Stimulated activated naive B cell treated with anti-CD40 and anti-IgM and Interleukin-4, amounts not matched to agents 10 μg/mL and 1 μg/mL and 100 μg/mL, for 72 hours (primary cell): ENCODE results near the gene SDK1.
"Not testable (repeated sequence)": the region's sequence is repeated elsewhere in the genome, so short reads cannot be mapped to it uniquely, and the experiment has no call there.

Experiments
- ATAC-seq, 2 donors: fragments of 150-1000 bp; cut with Tn5 transposase; replicated peaks; 2 replicates each; pipeline ENCODE4 v1.10.0; 2021; ENCODE audit warnings: moderate library complexity in 1 of 2
- DNase-seq: peaks from one replicate; pipeline ENCODE4 v3.0.0; 2021
- H3K27ac Mint-ChIP-seq: one replicate; pipeline ENCODE4 v1.8.0; 2022; ENCODE audit warnings: mild to moderate bottlenecking, mixed read lengths
- H3K27me3 Mint-ChIP-seq, 2 donors: one replicate each; pipeline ENCODE4 v1.8.0; 2022; ENCODE audit warnings: mixed read lengths in 2 of 2
- H3K36me3 Mint-ChIP-seq, 2 donors: one replicate each; pipeline ENCODE4 v1.8.0; 2022; ENCODE audit warnings: mixed read lengths in 2 of 2, mild to moderate bottlenecking in 1 of 2
- H3K4me1 Mint-ChIP-seq, 2 donors: one replicate each; pipeline ENCODE4 v1.8.0; 2022; ENCODE audit warnings: mixed read lengths in 2 of 2, mild to moderate bottlenecking in 1 of 2
- H3K4me3 Mint-ChIP-seq, 2 donors: one replicate each; pipeline ENCODE4 v1.8.0; 2022; ENCODE audit warnings: mild to moderate bottlenecking in 2 of 2, mixed read lengths in 2 of 2, moderate library complexity in 1 of 2
- H3K9me3 Mint-ChIP-seq, 2 donors: one replicate each; pipeline ENCODE4 v1.8.0; 2022; ENCODE audit warnings: mixed read lengths in 2 of 2, mild to moderate bottlenecking in 1 of 2

SDK1 gene

GRCh38 chr7:4281231-4281993, 980.4 kb downstream of the SDK1 start:
- Mint-ChIP-seq H3K4me3 (no peak overlapping the region), H3K9me3 (peaks cover 0 to 4% of the 10 kb centered on the region in 2 donors), H3K36me3 (no peaks in the 10 kb centered on the region), H3K4me1 (no peaks in the 10 kb centered on the region), H3K27me3 (no peaks in the 10 kb centered on the region), H3K27ac (no peak overlapping the region)
- ATAC-seq: no peak
- no peak for DNase-seq

GRCh38 chr7:4282434-4283223, 981.6 kb downstream of the SDK1 start:
- no peaks in the 10 kb centered on the region for H3K4me1 Mint-ChIP-seq
- no peaks in the 10 kb centered on the region for H3K27me3 Mint-ChIP-seq
- peaks cover 0 to 4% of the 10 kb centered on the region in 2 donors for H3K9me3 Mint-ChIP-seq
- DNase-seq (no peak), ATAC-seq (no peak)
- H3K36me3 Mint-ChIP-seq: no peaks in the 10 kb centered on the region
- H3K27ac Mint-ChIP-seq: no peak overlapping the region
- no peak overlapping the region for H3K4me3 Mint-ChIP-seq

- Mint-ChIP-seq H3K9me3 (peaks cover 4 to 13% of the 10 kb centered on the region in 2 donors), H3K4me3 (no peak overlapping the region), H3K27ac (no peak overlapping the region), H3K4me1 (no peaks in the 10 kb centered on the region), H3K27me3 (peaks cover 0 to 5% of the 10 kb centered on the region in 2 donors), H3K36me3 (no peaks in the 10 kb centered on the region)
- DNase-seq: no peak
- ATAC-seq: no peak
Measured at GRCh38 chr7:4286351-4286750, 985.3 kb downstream of the SDK1 start.

- H3K27ac Mint-ChIP-seq: no peak overlapping the region
- H3K27me3 Mint-ChIP-seq: peaks cover 0 to 5% of the 10 kb centered on the region in 2 donors
- no peak for DNase-seq
Measured at GRCh38 chr7:4288791-4289394, 987.8 kb downstream of the SDK1 start.

GRCh38 chr7:4297165-4297917, 996.3 kb downstream of the SDK1 start:
- ATAC-seq (no peak), DNase-seq (no peak)
- Mint-ChIP-seq H3K27me3 (no peaks in the 10 kb centered on the region), H3K9me3 (peaks cover 18 to 22% of the 10 kb centered on the region in 2 donors), H3K4me3 (no peak overlapping the region), H3K4me1 (no peaks in the 10 kb centered on the region), H3K36me3 (no peaks in the 10 kb centered on the region), H3K27ac (no peak overlapping the region)

More at GRCh38 chr7:4288791-4289394, 987.8 kb downstream of the SDK1 start:
- Mint-ChIP-seq H3K36me3 (no peaks in the 10 kb centered on the region), H3K4me3 (no peak overlapping the region), H3K9me3 (peaks cover 7 to 18% of the 10 kb centered on the region in 2 donors), H3K4me1 (no peaks in the 10 kb centered on the region)
- ATAC-seq: no peak

GRCh38 chr7:4297918-4298219, 996.8 kb downstream of the SDK1 start:
- H3K4me1 Mint-ChIP-seq: no peaks in the 10 kb centered on the region
- no peaks in the 10 kb centered on the region for H3K36me3 Mint-ChIP-seq
- DNase-seq: no peak
- H3K27me3 Mint-ChIP-seq: no peaks in the 10 kb centered on the region
- ATAC-seq: no peak
- peaks cover 18 to 22% of the 10 kb centered on the region in 2 donors for H3K9me3 Mint-ChIP-seq
- H3K4me3 Mint-ChIP-seq: no peak overlapping the region
- H3K27ac Mint-ChIP-seq: no peak overlapping the region

GRCh38 chr7:4299431-4299830, 998.4 kb downstream of the SDK1 start:
- no peaks in the 10 kb centered on the region for H3K27me3 Mint-ChIP-seq
- no peaks in the 10 kb centered on the region for H3K4me1 Mint-ChIP-seq
- H3K36me3 Mint-ChIP-seq: no peaks in the 10 kb centered on the region
- H3K4me3 Mint-ChIP-seq: no peak overlapping the region
- DNase-seq (no peak), ATAC-seq (no peak)
- H3K27ac Mint-ChIP-seq: no peak overlapping the region
- H3K9me3 Mint-ChIP-seq: peaks cover 13 to 14% of the 10 kb centered on the region in 2 donors

- no peak for ATAC-seq
- Mint-ChIP-seq H3K4me1 (no peaks in the 10 kb centered on the region), H3K36me3 (no peaks in the 10 kb centered on the region), H3K27me3 (no peaks in the 10 kb centered on the region), H3K27ac (no peak overlapping the region), H3K9me3 (peaks cover 9% of the 10 kb centered on the region in 2 donors), H3K4me3 (no peak overlapping the region)
- DNase-seq: no peak
Measured at GRCh38 chr7:4302203-4302905, 1001.3 kb downstream of the SDK1 start.

- Mint-ChIP-seq H3K27ac (no peak overlapping the region), H3K36me3 (no peaks in the 10 kb centered on the region), H3K27me3 (peaks cover 7% of the 10 kb centered on the region in 2 donors), H3K4me3 (no peak overlapping the region), H3K4me1 (no peaks in the 10 kb centered on the region), H3K9me3 (peaks cover 6 to 15% of the 10 kb centered on the region in 2 donors)
- no peak for ATAC-seq
- no peak for DNase-seq
Measured at GRCh38 chr7:4307316-4308204, 1006.5 kb downstream of the SDK1 start.

GRCh38 chr7:4308205-4308590, 1007.1 kb downstream of the SDK1 start:
- Mint-ChIP-seq H3K4me3 (no peak overlapping the region), H3K9me3 (peaks cover 6 to 15% of the 10 kb centered on the region in 2 donors), H3K4me1 (no peaks in the 10 kb centered on the region), H3K27me3 (peaks cover 7% of the 10 kb centered on the region in 2 donors), H3K36me3 (no peaks in the 10 kb centered on the region), H3K27ac (no peak overlapping the region)
- ATAC-seq (no peak), DNase-seq (no peak)

GRCh38 chr7:4313911-4314310, 1012.9 kb downstream of the SDK1 start:
- not testable (repeated sequence) for H3K4me3 Mint-ChIP-seq, H3K36me3 Mint-ChIP-seq, ATAC-seq, H3K27me3 Mint-ChIP-seq, DNase-seq, H3K9me3 Mint-ChIP-seq, H3K4me1 Mint-ChIP-seq, H3K27ac Mint-ChIP-seq

- not testable (repeated sequence) for DNase-seq, ATAC-seq, H3K4me3 Mint-ChIP-seq, H3K27me3 Mint-ChIP-seq, H3K4me1 Mint-ChIP-seq, H3K27ac Mint-ChIP-seq, H3K9me3 Mint-ChIP-seq, H3K36me3 Mint-ChIP-seq
Measured at GRCh38 chr7:4314316-4314715, 1013.3 kb downstream of the SDK1 start.
